GM12878 (cell line): ENCODE data around the gene OGFR. TPM values are rescaled to one million over a fixed set of nuclear protein-coding genes. Genes with fewer than 3 reads are reported as not detected.

Experiments
- BCL11A ChIP-seq: IDR thresholded peaks from 2 replicates; pipeline ENCODE4 v1.6.1; 2011; ENCODE audit warnings: low read depth, low read length
- CBFB ChIP-seq: IDR thresholded peaks from 2 replicates; pipeline ENCODE4 v1.6.1; 2016; ENCODE audit warnings: antibody characterized with exemption, low read depth
- HDGF ChIP-seq: fragments of 450-650 bp; IDR thresholded peaks from 2 replicates; pipeline ENCODE4 v1.6.1; 2016; ENCODE audit warnings: antibody characterized with exemption
- MEF2B ChIP-seq: fragments of 450-650 bp; IDR thresholded peaks from 2 replicates; pipeline ENCODE4 v1.6.1; 2018; ENCODE audit warnings: mild to moderate bottlenecking, moderate library complexity; ENCODE audit not compliant: partially characterized antibody, poor library complexity, severe bottlenecking
- MTA2 ChIP-seq: fragments of 450-650 bp; IDR thresholded peaks from 2 replicates; pipeline ENCODE4 v1.6.1; 2016; ENCODE audit warnings: low read depth, mild to moderate bottlenecking, moderate library complexity
- ZBTB4 ChIP-seq: fragments of 450-650 bp; formaldehyde crosslinking; IDR thresholded peaks from 2 replicates; pipeline ENCODE4 v1.4.0; 2022; ENCODE audit warnings: mild to moderate bottlenecking, moderate library complexity
- polyA plus RNA-seq, 11 experiments: library from polyadenylated mRNA; depleted of rRNA in 4 of 11; unstranded in 6 of 11; stranded (reverse) in 5 of 11; fragments of >200 nt; fragmentation: Nextera tagmentation in 4 of 11; fragmentation: Illumina TruSeq in 1 of 11; extraction: Ambion mirVana in 4 of 11; extraction: Trizol in 1 of 11; gene quantifications; 1 replicate in 1 of 11; 2 replicates in 10 of 11; pipeline versions ENCODE4 v1.2.1 to v1.2.3, GENCODE V29; 2011 to 2016; ENCODE audit warnings: inconsistent platforms in 2 of 11, missing spikeins in 2 of 11, low read depth in 1 of 11
- total RNA-seq, 4 experiments: library from RNA; depleted of rRNA in 3 of 4; stranded (reverse); fragments of >200 nt in 3 of 4; fragmentation: Illumina TruSeq in 1 of 4; extraction: Trizol in 1 of 4; gene quantifications; 2 replicates each; pipeline versions ENCODE4 v1.2.1 to v1.2.3, GENCODE V29; 2013 to 2021

Gene OGFR
- total and polyA plus RNA-seq, 10 of the 15 experiments (the other 5 are each of a cell fraction or from before 2014, with no cell fraction given) = 0.72 to 62.1 (median 27.3) TPM

GRCh38 chr20:62791301-62792181 is 13.1 kb upstream of the OGFR start (continued):
- TF ChIP-seq HDGF (no peak), CBFB (no peak), MTA2 (no peak), BCL11A (no peak), ZBTB4 (no peak), MEF2B (peak; percentile 14)
